Stimulated activated CD8-positive, alpha-beta memory T cell treated with anti-CD3 and anti-CD28 coated beads, Interleukin-2, amount 100 ng/mL, for 48 hours (primary cell): Measurements from ENCODE around the gene UBASH3B.
"Not testable (repeated sequence)": the region's sequence is repeated elsewhere in the genome, so short reads cannot be mapped to it uniquely, and the experiment has no call there.

ENCODE experiments used
- DNase-seq, 2 donors: peaks; one replicate each; pipeline ENCODE4 v3.0.0-alpha.2; 2020; ENCODE audit warnings: low read depth in 2 of 2

The UBASH3B gene, protein sequence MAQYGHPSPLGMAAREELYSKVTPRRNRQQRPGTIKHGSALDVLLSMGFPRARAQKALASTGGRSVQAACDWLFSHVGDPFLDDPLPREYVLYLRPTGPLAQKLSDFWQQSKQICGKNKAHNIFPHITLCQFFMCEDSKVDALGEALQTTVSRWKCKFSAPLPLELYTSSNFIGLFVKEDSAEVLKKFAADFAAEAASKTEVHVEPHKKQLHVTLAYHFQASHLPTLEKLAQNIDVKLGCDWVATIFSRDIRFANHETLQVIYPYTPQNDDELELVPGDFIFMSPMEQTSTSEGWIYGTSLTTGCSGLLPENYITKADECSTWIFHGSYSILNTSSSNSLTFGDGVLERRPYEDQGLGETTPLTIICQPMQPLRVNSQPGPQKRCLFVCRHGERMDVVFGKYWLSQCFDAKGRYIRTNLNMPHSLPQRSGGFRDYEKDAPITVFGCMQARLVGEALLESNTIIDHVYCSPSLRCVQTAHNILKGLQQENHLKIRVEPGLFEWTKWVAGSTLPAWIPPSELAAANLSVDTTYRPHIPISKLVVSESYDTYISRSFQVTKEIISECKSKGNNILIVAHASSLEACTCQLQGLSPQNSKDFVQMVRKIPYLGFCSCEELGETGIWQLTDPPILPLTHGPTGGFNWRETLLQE

DNA sequence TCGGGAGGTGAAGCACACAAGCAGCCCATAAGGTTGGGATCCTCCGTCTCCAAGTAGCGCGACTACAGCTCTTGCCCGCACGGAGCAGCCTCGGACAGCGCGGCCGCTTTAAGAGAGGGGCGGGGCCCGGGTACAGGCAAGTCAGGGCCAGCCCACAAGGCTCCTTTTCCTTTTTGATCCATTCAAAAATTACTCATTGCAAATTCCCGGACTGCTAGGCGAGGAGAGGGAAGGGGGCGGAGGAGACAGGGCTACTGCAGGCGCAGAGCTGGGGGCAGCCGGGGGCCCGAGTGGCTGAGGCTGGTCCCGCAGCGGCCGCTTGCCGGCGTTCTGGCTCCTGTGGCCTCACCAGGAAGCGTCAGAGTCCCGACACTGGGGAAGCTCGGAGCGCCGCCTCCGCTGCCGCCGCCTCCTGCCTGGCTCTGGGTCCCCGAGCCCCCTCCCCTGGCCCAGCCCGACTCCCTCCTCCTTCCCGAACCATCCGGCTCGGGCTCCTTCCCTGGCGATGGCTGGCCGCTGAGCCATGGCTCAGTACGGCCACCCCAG is at the start of gene UBASH3B:
TSS of gene UBASH3B (plus strand) at position 196 of the 546 bp plus-strand sequence. CDS start at position 524, 328 bp downstream.
- DNase-seq, result peak; percentile 56 to 59

DNA sequence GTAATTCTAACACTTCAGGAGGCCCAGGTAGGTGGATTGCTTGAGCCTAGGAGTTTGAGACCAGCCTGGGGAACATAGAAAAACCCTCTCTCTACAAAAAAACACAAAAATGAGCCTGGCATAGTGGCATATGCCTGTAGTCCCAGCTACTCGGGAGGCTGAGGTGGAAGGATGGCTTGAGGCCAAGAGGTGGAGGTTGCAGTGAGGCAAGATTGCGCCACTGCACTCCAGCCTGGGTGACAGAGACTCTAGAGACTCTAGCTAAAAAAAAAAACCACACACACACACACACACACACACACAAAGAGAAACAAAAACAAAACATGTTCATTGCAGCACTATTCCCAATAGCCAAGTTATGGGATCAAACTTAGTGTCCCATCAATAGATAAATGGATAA is 48.4 kb upstream of the UBASH3B start:
- DNase-seq, result not testable (repeated sequence)

DNA sequence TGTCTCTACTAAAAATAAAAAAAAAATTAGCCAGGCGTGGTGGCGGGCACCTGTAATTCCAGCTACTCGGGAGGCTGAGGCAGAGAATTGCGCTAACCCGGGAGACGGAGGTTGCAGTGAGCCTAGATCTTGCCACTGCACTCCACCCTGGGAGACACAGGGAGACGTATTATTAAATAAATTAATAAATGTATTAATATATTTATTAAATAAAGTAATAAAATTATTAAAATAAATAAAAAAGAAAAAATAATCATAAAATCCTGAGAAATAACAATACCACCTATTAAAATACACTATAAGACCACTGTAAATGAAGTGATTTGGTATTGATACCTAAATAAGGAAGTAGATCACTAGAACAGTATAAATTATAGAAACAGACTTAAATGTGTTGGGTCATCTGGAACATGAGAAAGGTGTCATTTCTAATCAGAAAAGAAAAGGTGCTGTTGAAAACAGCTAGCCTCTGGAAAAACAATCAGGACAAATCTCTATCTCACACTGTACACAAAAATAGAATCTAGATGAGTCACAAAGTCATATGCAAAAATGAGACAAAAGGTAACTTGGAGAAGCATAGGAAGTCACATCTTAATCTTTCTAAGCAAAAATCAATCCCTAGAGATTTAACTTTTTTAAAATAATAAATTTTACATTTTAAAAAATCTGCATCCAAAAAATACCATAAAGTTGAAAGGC is 43.2 kb upstream of the UBASH3B start:
- DNase-seq, result no peak

DNA sequence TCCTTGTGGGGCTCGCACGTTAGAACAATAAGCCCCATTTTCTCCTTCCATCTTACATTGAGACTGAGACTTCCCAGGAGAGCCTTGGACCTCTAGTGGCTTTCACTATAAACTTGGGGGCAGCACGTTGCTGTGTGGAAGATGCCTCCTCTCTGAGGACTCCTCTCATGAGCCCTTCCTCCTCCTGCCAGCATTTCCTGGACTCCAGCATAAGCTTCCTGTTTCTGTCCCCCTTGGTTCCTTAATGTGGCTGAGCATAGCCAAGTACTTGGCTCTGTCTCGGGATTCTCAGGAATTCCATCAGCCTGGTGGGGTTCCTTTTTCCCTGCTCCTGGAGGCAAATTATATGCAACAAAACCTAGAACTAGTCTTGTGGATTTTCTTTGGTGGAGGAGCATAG is 38.8 kb upstream of the UBASH3B start:
- no peak for DNase-seq

DNA sequence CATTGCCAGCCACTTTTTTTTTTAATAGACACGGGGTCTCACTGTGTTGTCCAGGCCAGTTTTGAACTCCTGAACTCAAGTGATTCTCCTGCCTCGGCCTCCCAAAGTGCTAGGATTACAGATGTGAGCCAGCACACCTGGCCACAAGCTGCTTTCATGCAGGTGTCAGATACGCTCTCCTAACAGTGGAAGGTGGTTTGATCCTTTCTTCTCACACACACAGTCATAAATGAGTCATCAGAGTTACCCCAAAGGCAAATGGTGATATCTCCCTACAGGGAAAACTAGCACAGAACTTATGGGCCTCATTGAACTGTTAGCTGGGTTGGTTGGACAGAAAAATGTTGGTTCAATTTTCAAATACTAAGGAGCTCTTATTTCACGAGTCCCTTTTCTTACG is 38.2 kb upstream of the UBASH3B start:
- DNase-seq, result no peak

DNA sequence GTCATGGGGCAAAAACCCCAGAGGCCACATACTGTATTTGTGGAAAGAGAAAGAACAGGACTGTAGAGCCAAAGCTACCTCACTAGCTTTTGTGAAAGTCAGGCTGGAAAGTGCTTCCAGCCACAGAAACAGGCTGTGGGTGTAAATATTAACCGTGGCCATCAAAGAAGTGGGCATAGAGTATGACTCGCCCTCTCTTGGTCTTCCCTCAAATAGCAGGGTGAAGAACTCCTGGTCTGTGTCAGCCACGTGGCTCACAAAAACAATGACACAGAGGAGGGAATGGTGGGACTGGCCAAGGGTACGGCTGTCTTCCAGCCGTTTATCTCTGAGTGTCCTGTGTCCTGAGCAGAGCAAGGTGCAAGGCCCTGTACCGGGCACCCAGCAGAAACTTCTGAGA is 37.6 kb upstream of the UBASH3B start:
- DNase-seq, result no peak

DNA sequence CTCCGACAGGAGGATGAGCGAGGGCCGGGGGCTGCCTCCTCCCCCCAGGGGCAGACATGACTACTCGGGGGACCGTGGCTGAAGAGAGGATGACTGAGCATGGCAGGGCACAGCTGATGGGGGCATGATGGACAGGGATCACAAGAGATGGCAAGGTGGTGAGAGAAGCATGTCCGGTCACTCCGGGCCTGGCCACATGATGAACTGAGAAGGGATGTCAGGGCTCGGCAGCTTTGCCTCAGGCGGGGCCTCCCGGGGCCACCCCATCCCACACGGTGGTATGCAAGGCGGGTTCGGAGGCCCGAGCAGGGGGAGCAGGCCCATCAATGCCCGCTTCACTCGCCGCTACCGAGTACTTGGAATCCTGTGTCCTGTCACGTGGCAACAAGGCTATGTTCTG is 36.6 kb upstream of the UBASH3B start:
- DNase-seq, result no peak

DNA sequence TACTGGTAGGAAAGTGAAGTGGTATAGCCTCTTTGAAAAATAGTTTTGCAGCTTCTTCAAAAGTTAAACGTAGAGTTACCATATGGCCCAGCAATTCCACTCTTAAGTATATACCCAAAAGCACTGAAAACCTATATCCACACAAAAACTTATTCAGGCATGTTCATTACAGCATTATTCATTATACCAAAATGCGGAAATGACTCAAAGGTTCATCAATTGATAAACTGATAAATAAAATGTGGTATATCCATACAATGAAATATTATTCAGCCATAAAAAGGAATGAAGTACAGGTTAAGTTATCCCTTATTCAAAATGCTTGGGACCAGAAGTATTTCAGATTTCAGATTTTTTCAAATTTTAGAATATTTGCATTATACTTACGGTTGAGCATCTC is 35.8 kb upstream of the UBASH3B start:
- no peak for DNase-seq

DNA sequence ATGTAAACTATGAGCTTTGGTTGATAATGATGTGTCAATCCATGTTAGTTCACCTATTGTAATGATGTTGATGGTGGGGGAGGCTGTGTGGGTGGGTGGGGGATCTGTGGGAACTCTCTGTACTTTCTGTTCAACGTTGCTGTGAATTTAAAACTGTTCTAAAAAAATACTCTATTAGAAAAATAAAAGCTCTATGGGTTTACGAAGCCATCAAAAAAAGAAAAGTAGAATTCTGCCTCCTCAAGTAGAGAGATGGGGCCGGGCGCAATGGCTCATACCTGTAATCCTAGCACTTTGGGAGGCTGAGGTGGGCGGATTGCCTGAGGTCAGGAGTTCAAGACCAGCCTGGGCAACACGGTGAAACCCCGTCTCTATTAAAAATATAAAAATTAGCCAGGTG is 30.0 kb upstream of the UBASH3B start:
- not testable (repeated sequence) for DNase-seq

DNA sequence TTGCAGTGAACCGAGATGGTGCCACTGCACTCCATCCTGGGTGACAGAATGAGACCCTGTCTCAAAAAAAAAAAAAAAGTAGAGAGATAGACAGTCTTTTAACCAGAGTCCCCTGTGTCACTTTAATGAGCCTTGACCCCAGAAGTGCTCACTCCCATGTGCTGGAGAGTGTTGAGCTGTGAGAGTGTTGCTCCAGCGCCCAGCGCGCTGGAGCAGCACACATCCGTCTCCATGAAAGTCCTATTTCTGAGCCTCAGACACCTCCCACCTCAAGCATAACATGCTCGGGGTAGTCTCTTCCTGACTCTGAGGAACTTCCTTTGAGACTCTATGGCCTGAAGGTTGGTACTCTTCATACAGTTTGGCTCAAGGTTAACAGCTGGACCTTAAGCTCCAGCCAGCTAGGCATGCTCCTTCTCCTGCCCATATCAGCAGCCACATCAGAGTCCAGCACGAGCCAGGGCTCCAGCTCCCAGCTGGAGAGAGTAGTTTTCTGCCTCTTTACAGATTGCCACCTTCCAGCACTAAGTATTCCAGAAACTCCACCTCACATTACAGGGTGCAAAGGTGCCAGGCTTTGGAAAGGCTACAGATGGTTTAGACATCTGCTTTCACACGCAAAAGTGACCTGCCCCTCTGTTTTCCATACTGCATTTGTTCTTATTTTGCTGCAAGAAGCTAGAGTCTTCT is 29.4 kb upstream of the UBASH3B start:
- no peak for DNase-seq

DNA sequence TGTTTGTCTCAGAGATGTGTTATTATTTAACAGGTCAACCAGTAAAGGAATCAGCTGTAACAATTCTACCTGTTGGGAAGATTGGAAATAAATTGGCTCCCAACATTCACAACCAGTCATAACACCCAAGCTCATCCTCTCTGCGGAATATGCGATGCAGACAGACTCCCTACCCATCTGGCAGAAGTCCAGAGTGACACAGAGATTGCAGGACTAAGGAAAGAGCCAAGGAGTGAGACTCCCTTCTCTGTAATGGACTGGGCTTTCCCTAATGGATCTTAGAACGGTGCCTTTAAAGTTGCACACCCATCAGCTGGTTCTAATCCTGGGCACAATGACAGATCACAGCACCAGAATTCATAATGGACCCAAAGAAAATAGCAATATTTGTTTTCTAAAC is 27.8 kb upstream of the UBASH3B start:
- no peak for DNase-seq

DNA sequence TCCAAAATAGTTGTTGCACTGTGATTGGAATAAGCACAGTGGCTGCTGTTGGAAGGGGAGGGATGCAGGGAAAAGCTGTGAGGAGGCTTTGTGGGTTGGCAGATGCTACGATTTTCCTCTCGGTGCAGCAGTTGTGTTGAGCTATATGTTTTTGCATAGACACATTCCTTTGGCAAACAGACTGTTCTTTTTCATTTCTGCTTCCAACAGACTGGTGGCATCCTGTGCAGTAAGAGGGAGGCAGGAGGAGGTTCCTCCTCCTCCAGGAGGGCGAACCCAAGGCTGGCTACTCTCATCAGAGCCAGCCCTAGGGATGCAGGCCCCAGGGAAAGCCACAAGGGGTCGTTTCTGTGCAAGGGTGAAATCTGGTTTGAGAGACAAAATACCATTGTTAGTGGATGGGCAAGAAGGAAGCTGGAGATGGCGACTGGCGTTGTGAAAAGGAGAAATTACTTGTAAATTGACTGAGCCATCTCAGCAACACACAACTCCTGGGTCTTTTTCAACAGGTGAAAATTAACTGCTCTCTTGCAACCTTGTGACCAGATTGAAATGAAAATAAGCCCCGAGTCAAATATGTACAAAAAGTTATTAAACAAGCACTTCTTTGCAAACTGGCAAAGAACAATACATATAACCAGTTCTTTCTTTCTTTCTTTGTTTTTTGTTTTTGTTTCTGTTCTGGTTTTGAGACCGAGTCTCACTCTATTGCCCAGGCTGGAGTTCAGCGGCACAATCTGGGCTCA is 26.5 kb upstream of the UBASH3B start:
- peak; percentile 45 to 60 for DNase-seq

DNA sequence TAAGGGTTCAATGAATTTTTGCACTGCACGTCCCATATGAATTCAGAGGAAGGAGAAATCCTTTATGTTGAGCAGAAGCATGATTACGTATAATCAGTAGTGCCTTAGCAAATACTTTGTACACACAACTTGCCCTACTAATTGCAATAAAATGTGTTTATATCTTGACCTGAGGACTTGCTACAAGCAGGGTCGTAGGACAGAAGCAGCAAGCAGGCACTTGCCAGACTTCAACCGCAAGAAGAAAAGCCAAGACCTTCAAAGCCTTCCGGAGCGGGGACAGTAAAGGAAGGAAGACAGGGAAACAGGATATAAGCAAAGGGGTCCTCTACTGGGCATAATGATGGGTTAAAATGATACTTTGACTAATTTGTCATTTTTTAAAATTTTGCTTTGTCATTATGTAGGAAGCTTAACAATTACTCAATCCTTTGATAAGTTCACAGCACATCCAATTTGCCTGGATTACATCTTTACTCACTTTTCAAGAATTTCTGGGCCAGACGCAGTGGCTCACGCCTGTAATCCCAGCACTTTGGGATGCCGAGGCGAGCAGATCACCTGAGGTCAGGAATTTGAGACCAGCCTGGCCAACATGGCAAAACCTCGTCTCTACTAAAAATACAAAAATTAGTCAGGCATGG is 23.2 kb upstream of the UBASH3B start:
- no peak for DNase-seq

DNA sequence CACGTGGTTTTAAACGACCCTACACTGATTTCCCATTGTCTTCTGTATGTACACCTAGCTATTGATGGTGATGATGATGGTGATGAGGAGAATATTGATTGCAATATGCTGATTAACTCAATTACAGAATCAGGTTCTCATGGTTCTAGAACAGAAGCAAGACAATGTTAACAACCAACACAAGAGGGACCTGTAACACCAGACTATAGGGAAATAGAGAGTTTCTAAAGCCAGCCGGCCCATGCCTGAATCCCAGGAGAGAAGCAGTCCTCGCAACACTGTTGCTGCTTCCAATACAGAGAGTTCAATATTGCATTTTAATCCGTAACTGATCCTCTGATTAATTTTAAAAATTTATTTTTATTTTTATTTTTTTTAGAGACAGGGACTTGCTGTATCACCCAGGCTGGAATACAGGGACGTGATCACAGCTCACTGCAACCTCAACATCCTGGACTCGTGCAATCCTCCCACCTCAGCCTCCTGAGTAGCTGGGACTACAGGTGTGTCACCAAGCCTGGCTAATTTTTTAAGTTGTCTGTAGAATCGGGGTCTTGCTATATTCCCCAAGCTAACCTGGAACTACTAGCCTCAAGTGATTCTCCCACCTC is 22.2 kb upstream of the UBASH3B start:
- no peak for DNase-seq

DNA sequence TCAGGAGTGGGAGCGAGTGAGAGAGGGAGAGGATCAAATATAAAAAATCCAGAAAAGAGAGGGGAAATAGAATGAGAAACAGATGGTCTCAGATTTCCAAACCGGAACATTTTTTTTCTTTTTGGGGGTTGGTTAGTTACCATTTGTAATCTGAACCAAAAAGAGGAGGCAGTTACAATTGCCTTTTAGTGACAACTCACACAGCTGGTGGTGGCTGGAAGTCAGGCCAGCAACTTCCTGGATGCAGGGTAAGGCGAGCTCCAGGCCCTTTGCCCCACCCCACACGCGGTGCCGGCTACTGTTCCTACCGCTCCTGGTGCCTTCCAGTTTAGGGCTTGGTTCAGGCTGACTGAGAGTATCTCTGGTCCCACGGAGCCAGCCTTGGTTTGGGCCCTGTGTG is 21.0 kb upstream of the UBASH3B start:
- DNase-seq, result no peak

DNA sequence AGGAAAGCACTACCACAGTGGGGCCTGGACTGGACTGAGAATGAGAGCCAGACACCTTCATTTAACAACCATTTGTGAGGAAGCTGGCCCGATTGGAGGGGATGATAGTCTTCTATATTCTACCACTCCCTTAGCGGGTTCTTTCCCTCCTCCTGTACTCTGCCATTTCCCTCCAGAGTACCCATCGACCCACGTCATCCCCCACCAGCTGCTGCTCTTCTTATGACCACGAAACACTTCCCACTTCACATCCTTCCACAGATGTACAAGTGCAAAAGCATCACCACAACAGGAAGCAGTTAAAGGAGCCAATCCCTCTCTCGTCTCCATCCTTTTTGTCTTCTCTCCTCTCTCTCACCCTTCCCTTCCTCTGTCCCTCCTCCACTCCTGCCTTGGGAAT is 18.0 kb upstream of the UBASH3B start:
- DNase-seq, result no peak

DNA sequence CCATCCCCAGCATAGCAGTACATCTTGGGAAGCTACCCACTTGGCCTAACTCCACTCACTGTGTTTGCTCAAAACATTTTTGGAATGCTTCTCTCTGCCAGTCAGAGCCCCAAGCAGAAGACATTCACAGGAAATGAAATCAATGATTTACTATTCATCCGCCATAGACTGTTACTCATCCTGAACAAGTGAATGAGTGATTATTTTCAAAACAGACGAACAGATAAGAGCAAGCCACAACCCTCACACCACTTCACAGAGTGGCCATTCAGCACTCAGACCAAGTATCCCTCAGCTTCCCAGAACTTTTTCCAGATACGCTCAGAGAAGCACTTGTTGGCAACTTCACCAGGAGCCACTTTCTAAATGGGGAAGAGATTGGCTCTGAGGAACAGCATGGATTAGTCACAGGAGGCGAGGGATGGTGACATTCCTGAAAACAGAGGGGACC is 13.0 kb upstream of the UBASH3B start:
- no peak for DNase-seq

DNA sequence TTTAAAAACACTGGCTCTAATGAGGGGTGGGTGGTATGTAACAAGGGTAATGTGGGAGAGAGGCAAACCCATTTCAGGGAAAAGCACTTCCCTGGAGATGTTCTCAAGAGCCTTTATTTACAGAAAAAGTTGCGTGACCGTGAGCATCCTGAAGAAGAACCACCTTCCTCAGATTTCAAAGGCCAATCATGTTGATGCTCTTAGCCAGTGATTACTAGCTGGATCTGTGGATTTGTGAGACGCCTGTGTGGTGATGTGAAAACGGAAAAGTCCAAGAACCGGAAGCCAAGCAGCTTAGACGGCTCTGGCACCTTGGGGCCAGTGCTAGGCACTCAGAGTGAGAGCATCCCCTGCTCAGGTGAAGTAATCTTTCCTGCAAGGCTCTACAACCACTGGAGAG is 12.6 kb upstream of the UBASH3B start:
- DNase-seq, result no peak

DNA sequence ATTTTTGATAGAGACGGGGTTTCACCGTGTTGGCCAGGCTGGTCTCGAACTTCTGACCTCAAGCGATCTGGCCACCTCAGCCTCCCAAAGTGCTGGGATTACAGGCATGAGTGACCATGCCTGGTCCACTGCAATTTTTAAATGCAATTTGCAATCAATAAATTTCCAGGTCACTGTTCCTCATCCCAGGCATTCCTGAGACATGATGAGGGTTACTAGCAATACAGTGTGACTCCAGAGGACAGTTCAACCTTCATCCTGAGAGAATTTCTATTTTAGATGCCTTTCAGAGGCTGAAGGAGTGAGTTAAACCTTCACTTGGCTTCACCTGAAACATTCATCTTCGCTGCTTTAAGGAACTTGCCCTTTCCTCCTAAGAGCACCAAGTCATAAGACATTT is 9.7 kb upstream of the UBASH3B start:
- DNase-seq, result no peak
